HUDEP-2 (cell line): ENCODE data around the gene ERC1.
A peak's percentile ranks its signal among the peaks of the same experiment; 100 is the strongest.

Experiments
- DNase-seq, 76 experiments: peaks; one replicate each; lab custom pipeline; 2025; ENCODE audit not compliant: unreplicated experiment in 76 of 76; lab: John Stamatoyannopoulos, UW

Gene ERC1

GRCh38 chr12:990661-991349 is at the start of gene ERC1:
Gene ERC1, plus strand, starts transcription at chr12:991223. Its CDS starts 36,681 bp downstream, at chr12:1027904.
- peak in 74 of 76 experiments; percentile 27 to 85 (median 66) for DNase-seq

- DNase-seq, result no peak
These were observed 48.0 kb upstream of the ERC1 start for GRCh38 chr12:943051-943450.

DNA sequence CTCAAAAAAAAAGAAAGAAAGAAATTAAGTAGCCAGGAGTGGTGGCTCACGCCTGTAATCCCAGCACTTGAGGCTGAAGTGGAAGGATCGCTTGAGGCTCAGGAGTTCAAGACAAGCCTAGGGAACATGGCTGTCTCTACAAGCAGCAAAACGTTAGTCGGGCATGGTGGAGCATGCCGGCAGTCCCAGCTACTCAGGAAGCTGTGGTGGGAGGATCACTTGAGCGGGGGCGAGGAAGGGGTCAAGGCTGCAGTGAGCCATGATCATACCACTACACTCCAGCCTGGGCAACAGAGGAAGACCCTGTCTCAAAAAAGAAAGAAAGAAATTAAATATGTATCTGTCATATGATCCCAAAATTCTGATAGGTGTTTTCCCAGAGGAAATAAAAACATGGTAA is 46.8 kb upstream of the ERC1 start:
- no peak for DNase-seq

DNA sequence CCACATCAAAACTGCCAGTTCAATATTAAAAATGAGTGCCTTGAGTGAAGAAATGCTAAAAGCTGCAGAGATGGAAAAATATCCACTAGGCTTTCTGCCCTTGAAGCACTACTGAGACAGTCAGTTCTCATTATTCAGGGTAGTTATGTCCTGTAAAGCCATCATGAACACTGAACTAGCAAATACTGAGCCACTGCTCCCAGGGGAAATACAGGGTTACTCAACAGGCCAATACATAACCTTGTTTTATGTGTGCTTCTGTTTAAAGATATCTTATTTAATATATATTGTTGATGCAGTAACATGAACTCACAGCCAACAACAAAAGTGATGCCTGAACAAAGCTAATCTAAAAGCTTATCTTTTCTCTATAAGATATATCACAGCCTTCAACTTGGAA is 44.8 kb upstream of the ERC1 start:
- no peak for DNase-seq

GRCh38 chr12:946631-947030 is 44.4 kb upstream of the ERC1 start:
- peak in 1 of 76 experiments; percentile 4 for DNase-seq

DNA sequence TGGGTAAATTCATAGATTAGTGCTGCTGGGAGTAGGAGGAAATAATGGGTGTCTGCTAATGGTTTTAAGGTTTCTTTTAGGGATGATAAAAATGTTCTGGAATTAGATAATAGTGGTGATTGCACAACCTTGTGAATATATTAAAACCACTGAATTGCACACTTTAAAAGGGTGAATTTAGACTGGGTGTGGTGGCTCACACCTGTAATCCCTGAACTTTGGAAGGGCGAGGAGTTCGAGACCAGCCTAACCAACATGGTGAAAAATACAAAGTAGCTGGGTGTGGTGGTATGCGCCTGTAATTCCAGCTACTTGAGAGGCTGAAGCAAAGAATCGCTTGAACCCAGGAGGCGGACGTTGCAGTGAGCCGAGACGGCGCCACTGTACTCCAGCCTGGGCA is 42.8 kb upstream of the ERC1 start:
- DNase-seq, result no peak

GRCh38 chr12:949453-950191 is 41.4 kb upstream of the ERC1 start, which contains the start of gene RAD52:
Gene RAD52, minus strand, starts transcription at chr12:949694. Its CDS starts 16,636 bp downstream, at chr12:933058.
- peak; percentile 66 to 99 (median 94) for DNase-seq

GRCh38 chr12:951176-951575 is 39.8 kb upstream of the ERC1 start:
- DNase-seq, result no peak

GRCh38 chr12:953776-954175 is 37.2 kb upstream of the ERC1 start:
- DNase-seq, result peak in 1 of 76 experiments; percentile 3

DNA sequence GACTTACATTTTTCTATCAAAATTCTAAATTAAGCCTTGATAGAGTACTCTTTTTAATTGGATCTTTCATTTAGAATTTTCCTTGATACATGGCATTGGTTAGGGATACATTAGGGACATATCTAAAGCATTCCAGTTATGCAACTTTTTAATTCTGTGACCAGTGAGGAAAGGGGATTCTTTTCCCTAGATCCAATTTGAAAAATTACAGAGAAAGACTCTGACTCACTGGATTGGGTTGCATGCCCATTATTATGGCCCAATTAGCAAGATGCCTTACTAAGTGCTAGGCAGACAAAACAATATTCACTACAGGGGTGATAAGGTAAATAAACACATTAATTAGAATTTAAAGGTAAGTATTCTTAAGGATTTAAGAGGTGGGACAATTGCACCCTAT is 36.3 kb upstream of the ERC1 start:
- DNase-seq, result no peak

GRCh38 chr12:955939-956338 is 35.1 kb upstream of the ERC1 start:
- no peak for DNase-seq

GRCh38 chr12:958588-959123 is 32.4 kb upstream of the ERC1 start:
- no peak for DNase-seq

- no peak for DNase-seq
These were observed 24.3 kb upstream of the ERC1 start for GRCh38 chr12:966724-967123.

GRCh38 chr12:967641-968040 is 23.4 kb upstream of the ERC1 start:
- DNase-seq, result no peak

DNA sequence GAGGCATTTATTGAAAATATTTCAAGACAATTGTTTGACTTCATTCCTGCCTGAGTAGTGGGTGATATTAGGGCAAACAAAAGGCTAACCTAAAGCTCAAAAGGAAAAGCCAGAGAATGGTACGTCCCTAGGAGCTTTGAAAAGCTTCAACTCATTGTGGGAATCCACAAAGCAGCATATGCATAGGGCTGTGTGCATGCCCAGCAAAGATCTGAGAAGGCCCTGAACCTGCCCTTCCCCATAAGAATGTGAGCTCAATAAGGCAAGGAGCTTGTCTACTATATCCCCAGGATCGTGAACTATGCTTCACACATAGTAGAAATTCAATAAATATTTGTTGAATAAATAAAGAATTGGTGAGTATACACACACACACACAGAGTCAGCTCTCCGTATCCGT is 22.5 kb upstream of the ERC1 start:
- DNase-seq, result no peak

DNA sequence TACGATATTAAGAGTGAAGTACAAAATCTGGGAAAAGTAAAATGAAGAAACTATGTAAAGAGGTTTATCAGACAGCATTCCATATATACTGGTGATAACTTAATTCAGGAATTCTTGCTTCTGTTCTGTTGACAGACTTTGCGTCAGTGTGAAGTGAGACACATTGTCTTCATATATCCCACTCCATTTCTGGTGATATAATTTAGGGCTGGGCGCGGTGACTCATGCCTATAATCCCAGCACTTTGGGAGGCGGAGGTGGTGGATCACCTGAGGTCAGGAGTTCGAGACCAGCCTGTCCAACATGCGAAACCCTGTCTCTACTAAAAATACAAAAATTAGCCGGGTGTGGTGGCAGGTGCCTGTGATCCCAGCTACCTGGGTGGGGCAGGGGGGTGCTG is 21.2 kb upstream of the ERC1 start:
- DNase-seq, result no peak

GRCh38 chr12:971991-972390 is 19.0 kb upstream of the ERC1 start:
- DNase-seq, result no peak

DNA sequence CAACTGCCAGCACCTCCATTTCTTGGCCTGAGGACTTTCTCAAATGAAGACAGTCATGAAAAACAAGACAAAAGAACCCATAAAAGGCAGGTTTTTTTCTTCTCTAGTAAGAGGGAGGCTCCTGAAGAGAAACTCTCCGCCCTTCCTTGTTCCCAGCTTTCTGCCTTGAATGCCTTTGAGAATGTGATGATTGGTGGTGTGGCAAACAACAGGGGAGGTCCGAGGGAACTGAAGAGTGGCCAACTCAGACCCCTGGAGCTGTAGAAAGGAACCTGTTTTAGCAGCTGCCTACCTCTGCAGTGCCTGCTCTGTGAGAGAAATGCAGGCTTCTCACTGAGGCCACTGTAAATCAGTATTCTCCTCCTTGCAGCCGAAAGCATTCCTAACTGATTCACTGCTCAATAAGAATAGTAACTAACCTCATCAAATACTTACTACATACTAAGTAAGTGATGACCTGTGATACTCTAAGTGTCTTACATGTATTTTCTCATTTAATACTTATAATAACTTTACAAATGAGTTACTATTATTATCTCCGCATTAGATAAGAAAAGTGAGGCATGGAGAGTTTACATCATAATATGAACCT is 16.7 kb upstream of the ERC1 start:
- DNase-seq, result no peak

- no peak for DNase-seq
These were observed 14.4 kb upstream of the ERC1 start for GRCh38 chr12:976644-977043.

DNA sequence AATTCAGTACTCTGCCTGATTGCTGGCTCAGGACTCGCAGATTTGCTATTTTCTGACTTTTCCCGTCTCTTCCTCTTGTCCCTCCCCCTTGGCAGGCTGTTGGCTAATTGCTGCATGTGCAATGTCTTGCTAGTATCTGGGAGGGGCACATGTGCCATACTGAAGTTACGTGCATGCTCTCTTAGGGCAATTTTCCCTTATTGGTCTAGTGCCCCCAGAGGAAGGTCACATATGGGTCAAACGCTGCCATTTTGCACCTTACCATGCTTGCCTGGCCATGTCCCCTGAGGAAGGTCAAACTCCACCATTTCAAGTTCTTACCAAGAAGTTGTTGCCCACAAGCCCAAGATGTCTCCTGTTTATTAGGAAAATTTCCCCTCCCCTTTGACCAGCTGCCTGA is 13.9 kb upstream of the ERC1 start:
- no peak for DNase-seq

DNA sequence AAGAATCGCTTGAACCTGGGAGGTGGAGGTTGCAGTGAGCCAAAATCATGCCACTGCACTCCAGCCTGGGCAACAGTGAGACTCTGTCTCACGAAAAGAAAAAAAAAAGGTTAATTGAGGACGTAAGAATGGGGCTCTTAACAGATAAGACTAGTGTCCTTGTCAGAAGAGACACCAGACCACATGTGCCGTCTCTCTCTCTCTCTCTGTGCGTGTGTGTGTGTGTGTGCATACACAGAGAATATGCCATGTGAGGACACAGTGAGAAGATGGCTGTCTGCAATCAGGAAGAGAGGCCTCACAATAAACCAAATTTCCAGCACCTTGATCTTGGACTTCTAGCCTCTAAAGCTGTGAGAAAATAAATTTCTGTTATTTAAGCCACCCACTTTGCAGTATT is 11.7 kb upstream of the ERC1 start:
- DNase-seq, result peak in 38 of 76 experiments; percentile 6 to 56 (median 34)
